ENCODE data around the gene MRPS23. TPM values are rescaled to one million over a fixed set of nuclear protein-coding genes. Genes with fewer than 3 reads are reported as not detected.
A peak's percentile ranks its signal among the peaks of the same experiment; 100 is the strongest.

MRPS23 gene
- total RNA-seq, 2 donors from 2014 or later = 1.3 to 13.7 TPM

DNA sequence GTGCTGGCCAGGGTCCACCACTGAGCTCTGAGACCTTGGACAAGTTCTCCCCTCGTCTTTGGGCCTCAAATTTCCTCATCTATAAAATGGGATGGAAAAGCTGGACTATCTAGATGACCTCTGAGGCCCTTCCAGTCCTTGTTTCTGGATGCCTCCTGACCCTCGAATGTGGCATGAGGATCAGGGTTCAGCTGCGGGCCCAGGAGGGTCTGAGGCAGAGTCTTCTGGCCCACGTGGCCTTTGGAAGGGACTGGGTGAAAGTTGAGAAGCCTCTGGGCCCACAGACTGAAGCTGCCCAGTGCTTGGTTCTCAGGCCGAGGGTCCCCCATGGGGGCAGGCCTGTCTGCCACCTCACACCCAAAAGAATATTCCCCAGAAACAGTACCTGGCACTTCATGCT is 16.9 kb upstream of the MRPS23 start:
- H3K27ac ChIP-seq = peak overlapping the region in 2 of 4 donors; percentile 86 to 95

DNA sequence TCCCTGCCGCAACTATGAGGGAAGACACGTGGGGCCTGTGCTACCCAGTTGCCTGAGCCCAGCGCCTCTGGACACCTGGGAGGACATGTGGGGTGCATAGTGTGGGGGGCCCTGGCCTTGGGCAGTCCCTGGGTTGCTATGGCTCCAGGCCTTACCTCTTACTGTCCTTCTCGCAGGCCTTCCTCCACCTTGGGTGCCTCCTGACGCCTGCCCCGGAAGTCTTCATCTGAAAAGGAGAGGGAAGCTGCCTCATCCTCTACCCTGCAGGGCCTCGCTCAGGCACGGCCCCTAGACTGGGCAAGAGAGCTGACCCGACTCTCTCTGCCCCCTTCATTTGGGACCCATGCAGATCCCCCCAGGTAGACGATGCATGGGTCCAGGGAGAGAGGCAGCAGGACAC is 16.5 kb upstream of the MRPS23 start:
- Histone ChIP-seq H3K4me1 (peaks cover 40% of the 10 kb centered on the region), H3K9me3 (no peaks in the 10 kb centered on the region), H3K27me3 (no peaks in the 10 kb centered on the region), H3K4me3 (no peak overlapping the region), H3K36me3 (replicated peaks in 1 of 2; ENCODE audit: insufficient read depth in 1 of 2, low read depth in 2 of 2) (no peaks in the 10 kb centered on the region), H3K27ac (peak overlapping the region in 1 of 4 donors; percentile 95)
- TF ChIP-seq, protein P1, sequence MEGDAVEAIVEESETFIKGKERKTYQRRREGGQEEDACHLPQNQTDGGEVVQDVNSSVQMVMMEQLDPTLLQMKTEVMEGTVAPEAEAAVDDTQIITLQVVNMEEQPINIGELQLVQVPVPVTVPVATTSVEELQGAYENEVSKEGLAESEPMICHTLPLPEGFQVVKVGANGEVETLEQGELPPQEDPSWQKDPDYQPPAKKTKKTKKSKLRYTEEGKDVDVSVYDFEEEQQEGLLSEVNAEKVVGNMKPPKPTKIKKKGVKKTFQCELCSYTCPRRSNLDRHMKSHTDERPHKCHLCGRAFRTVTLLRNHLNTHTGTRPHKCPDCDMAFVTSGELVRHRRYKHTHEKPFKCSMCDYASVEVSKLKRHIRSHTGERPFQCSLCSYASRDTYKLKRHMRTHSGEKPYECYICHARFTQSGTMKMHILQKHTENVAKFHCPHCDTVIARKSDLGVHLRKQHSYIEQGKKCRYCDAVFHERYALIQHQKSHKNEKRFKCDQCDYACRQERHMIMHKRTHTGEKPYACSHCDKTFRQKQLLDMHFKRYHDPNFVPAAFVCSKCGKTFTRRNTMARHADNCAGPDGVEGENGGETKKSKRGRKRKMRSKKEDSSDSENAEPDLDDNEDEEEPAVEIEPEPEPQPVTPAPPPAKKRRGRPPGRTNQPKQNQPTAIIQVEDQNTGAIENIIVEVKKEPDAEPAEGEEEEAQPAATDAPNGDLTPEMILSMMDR (IDR thresholded peaks at IDR 0.05) = no peak
- TF ChIP-seq POLR2A (IDR thresholded peaks at IDR 0.05) = no peak
- intact Hi-C loops (cut with DNase I) = no loop called here
- no peak for DNase-seq
- 89 to 93% methylated on average over 9 to 10 of the region's 10 CpGs for WGBS, 2 donors
- ATAC-seq = no peak

More for the DNA sequence above, 16.9 kb upstream of the MRPS23 start:
- Histone ChIP-seq H3K4me1 (peaks cover 36% of the 10 kb centered on the region), H3K4me3 (no peak overlapping the region), H3K27me3 (no peaks in the 10 kb centered on the region), H3K9me3 (no peaks in the 10 kb centered on the region), H3K36me3 (replicated peaks in 1 of 2; ENCODE audit: insufficient read depth in 1 of 2, low read depth in 2 of 2) (no peaks in the 10 kb centered on the region)
- no peak for DNase-seq
- ATAC-seq = no peak
- intact Hi-C loops (cut with DNase I) = no loop called here
- TF ChIP-seq, protein P1 (IDR thresholded peaks at IDR 0.05) = no peak
- no peak for TF ChIP-seq POLR2A (IDR thresholded peaks at IDR 0.05)
- WGBS, 2 donors = 89% methylated on average over 5 of the region's 5 CpGs; no CpG with 5 or more reads in 1 of the 2 donors

DNA sequence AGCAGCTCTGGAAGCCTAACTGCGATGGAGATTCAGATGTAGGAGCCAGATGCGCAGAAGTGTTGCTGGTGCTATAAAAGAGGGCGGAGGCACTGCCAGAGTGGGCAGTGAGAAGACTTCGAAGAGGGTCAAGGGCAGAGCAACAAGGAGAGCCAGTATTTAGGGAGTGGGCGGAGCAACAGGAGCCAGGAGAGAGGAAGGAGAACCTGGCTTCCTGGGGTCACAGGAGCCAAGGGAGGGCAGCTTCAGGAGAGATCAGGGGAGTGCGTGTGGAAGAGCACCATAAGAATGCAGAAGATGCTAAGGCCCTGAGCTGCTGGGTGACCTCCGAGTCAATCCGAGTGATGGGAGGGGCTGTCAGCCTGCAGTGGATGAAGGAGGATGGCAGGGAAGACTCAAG is 14.4 kb upstream of the MRPS23 start:
- peaks cover 54% of the 10 kb centered on the region for H3K4me1 ChIP-seq
- no peak for ATAC-seq
- no peak overlapping the region for H3K4me3 ChIP-seq
- no peaks in the 10 kb centered on the region for H3K27me3 ChIP-seq
- no peak for DNase-seq
- WGBS, 2 donors = 81 to 82% methylated on average over 8 of the region's 8 CpGs
- intact Hi-C loops (cut with DNase I) = no loop called here
- no peaks in the 10 kb centered on the region for H3K9me3 ChIP-seq
- TF ChIP-seq, protein P1 (IDR thresholded peaks at IDR 0.05) = no peak
- no peak for TF ChIP-seq POLR2A (IDR thresholded peaks at IDR 0.05)
- H3K27ac ChIP-seq = no peak overlapping the region
- no peaks in the 10 kb centered on the region for H3K36me3 ChIP-seq (replicated peaks in 1 of 2; ENCODE audit: insufficient read depth in 1 of 2, low read depth in 2 of 2)

DNA sequence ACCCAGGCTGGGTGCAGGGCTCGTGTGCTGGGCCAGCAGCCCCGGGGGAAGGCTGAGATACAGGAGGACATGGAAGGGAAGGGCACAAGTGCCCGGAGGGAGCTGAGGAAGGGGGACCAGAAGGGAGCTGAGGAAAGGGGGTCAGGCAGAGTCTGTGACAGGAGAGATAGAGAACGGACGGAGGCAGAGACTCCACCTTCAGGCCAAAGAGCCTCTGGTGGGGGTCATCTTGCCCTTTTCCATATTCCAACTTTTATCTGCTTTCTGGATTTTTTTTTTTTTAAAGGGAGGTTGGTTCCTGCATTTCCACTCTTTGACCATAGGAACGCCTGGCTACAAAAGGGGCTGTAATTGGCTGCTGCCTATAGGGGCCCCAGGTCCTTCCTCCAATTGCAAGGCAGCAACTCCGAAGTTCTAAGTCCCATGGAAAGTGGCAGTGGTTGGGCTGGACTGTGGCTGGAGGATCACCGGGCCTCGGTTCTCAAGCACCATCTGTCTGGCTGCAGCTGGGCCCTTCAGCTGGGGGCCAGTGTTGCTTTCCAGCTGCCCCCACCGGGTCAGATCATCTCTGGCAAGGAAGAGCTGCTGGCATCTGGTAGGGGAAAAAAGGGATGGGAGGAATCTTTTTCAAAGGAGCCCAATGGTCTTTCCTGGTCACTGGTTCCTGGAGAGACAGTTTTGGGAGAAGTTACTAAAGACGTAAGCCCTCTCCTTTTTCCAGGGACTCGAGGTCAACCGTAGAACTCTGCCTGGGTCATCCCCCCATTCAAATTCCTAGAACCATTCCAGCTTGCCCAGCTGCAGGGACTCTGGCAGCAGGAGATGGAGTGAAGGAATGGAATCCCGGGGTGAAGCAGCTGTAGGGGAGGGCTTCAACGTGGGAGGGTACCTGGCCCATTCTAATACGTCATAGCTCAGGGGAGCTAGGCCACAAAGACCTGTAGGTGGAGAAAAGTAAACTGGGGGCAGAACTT is 13.1 kb upstream of the MRPS23 start:
- DNase-seq = peak in 1 of 4 donors; percentile 53

More for the DNA sequence above, 13.1 kb upstream of the MRPS23 start:
- intact Hi-C loops (cut with DNase I) = no loop called here
- no peak for TF ChIP-seq POLR2A (IDR thresholded peaks at IDR 0.05)
- TF ChIP-seq, protein P1 (IDR thresholded peaks at IDR 0.05) = no peak
- 90 to 91% methylated on average over 16 of the region's 16 CpGs for WGBS, 2 donors
- no peak for ATAC-seq
- Histone ChIP-seq H3K27me3 (no peaks in the 10 kb centered on the region), H3K4me3 (no peak overlapping the region), H3K4me1 (peaks cover 44% of the 10 kb centered on the region), H3K27ac (peak overlapping the region in 2 of 4 donors; percentile 81 to 95), H3K36me3 (replicated peaks in 1 of 2; ENCODE audit: insufficient read depth in 1 of 2, low read depth in 2 of 2) (no peaks in the 10 kb centered on the region), H3K9me3 (no peaks in the 10 kb centered on the region)
